ENCODE data around the gene ARHGAP29.
A peak's percentile ranks its signal among the peaks of the same experiment; 100 is the strongest.
"Not testable (repeated sequence)": the region's sequence is repeated elsewhere in the genome, so short reads cannot be mapped to it uniquely, and the experiment has no call there.

ARHGAP29 gene

GRCh38 chr1:94182191-94182590 is 55.2 kb downstream of the ARHGAP29 start:
- no peak for DNase-seq
- Mint-ChIP-seq H3K4me3 (no peak overlapping the region), H3K4me1 (no peaks in the 10 kb centered on the region), H3K9me3 (no peaks in the 10 kb centered on the region), H3K27me3 (peaks cover 28% of the 10 kb centered on the region), H3K27ac (no peak overlapping the region)
- no peak for ATAC-seq

- Mint-ChIP-seq H3K27me3 (peaks cover 28% of the 10 kb centered on the region), H3K4me3 (no peak overlapping the region)
Measured at GRCh38 chr1:94180650-94181049, 56.7 kb downstream of the ARHGAP29 start.

GRCh38 chr1:94178901-94179300 is 58.5 kb downstream of the ARHGAP29 start:
- no peak for ATAC-seq
- peaks cover 36% of the 10 kb centered on the region for H3K27me3 Mint-ChIP-seq
- DNase-seq = no peak
- H3K4me1 Mint-ChIP-seq = no peaks in the 10 kb centered on the region
- no peak overlapping the region for H3K27ac Mint-ChIP-seq
- no peaks in the 10 kb centered on the region for H3K9me3 Mint-ChIP-seq
- no peak overlapping the region for H3K4me3 Mint-ChIP-seq

More at GRCh38 chr1:94180650-94181049, 56.7 kb downstream of the ARHGAP29 start:
- no peak overlapping the region for H3K27ac Mint-ChIP-seq
- H3K9me3 Mint-ChIP-seq = no peaks in the 10 kb centered on the region
- DNase-seq (no peak), ATAC-seq (no peak)
- H3K4me1 Mint-ChIP-seq = no peaks in the 10 kb centered on the region

GRCh38 chr1:94169126-94169525 is 68.3 kb downstream of the ARHGAP29 start:
- peaks cover 10% of the 10 kb centered on the region for H3K27me3 Mint-ChIP-seq
- no peak for ATAC-seq
- no peak overlapping the region for H3K4me3 Mint-ChIP-seq
- no peak overlapping the region for H3K27ac Mint-ChIP-seq
- H3K4me1 Mint-ChIP-seq = no peaks in the 10 kb centered on the region
- H3K9me3 Mint-ChIP-seq = no peaks in the 10 kb centered on the region
- no peak for DNase-seq

- Mint-ChIP-seq H3K4me1 (no peaks in the 10 kb centered on the region), H3K4me3 (no peak overlapping the region), H3K27ac (no peak overlapping the region), H3K27me3 (peaks cover 10% of the 10 kb centered on the region), H3K9me3 (no peaks in the 10 kb centered on the region)
- ATAC-seq = no peak
- DNase-seq = no peak
Measured at GRCh38 chr1:94165843-94166242, 71.5 kb downstream of the ARHGAP29 start.

GRCh38 chr1:94164885-94165284 is 72.5 kb downstream of the ARHGAP29 start:
- not testable (repeated sequence) for H3K4me3 Mint-ChIP-seq, H3K27ac Mint-ChIP-seq, ATAC-seq

GRCh38 chr1:94164121-94164520 is 73.3 kb downstream of the ARHGAP29 start:
- H3K4me3 Mint-ChIP-seq, DNase-seq, ATAC-seq, H3K27ac Mint-ChIP-seq, H3K27me3 Mint-ChIP-seq, H3K4me1 Mint-ChIP-seq, H3K9me3 Mint-ChIP-seq: not testable (repeated sequence)

More at GRCh38 chr1:94164885-94165284, 72.5 kb downstream of the ARHGAP29 start:
- H3K27me3 Mint-ChIP-seq, H3K9me3 Mint-ChIP-seq, DNase-seq, H3K4me1 Mint-ChIP-seq: not testable (repeated sequence)

- not testable (repeated sequence) for H3K27me3 Mint-ChIP-seq, H3K4me1 Mint-ChIP-seq, H3K9me3 Mint-ChIP-seq, DNase-seq, ATAC-seq, H3K27ac Mint-ChIP-seq, H3K4me3 Mint-ChIP-seq
Measured at GRCh38 chr1:94163249-94163648, 74.1 kb downstream of the ARHGAP29 start.

GRCh38 chr1:94160811-94161210 is 76.6 kb downstream of the ARHGAP29 start:
- H3K4me1 Mint-ChIP-seq = no peaks in the 10 kb centered on the region
- peak overlapping the region in 1 of 2 donors; percentile 59 for H3K27ac Mint-ChIP-seq
- no peaks in the 10 kb centered on the region for H3K9me3 Mint-ChIP-seq
- DNase-seq = no peak
- H3K27me3 Mint-ChIP-seq = no peaks in the 10 kb centered on the region
- no peak overlapping the region for H3K4me3 Mint-ChIP-seq
- ATAC-seq = no peak

- DNase-seq = no peak
- Mint-ChIP-seq H3K27me3 (no peaks in the 10 kb centered on the region), H3K27ac (no peak overlapping the region), H3K4me1 (no peaks in the 10 kb centered on the region), H3K9me3 (no peaks in the 10 kb centered on the region), H3K4me3 (no peak overlapping the region)
- ATAC-seq = no peak
Measured at GRCh38 chr1:94156096-94156625, 81.2 kb downstream of the ARHGAP29 start.

- no peak overlapping the region for H3K4me3 Mint-ChIP-seq
- DNase-seq (no peak), ATAC-seq (no peak)
- no peaks in the 10 kb centered on the region for H3K9me3 Mint-ChIP-seq
- H3K27me3 Mint-ChIP-seq = no peaks in the 10 kb centered on the region
- H3K4me1 Mint-ChIP-seq = no peaks in the 10 kb centered on the region
- H3K27ac Mint-ChIP-seq = no peak overlapping the region
Measured at GRCh38 chr1:94154989-94155388, 82.4 kb downstream of the ARHGAP29 start.

GRCh38 chr1:94153133-94153532 is 84.3 kb downstream of the ARHGAP29 start:
- no peaks in the 10 kb centered on the region for H3K4me1 Mint-ChIP-seq
- H3K27me3 Mint-ChIP-seq = no peaks in the 10 kb centered on the region
- H3K4me3 Mint-ChIP-seq = no peak overlapping the region
- DNase-seq (no peak), ATAC-seq (no peak)
- no peak overlapping the region for H3K27ac Mint-ChIP-seq
- no peaks in the 10 kb centered on the region for H3K9me3 Mint-ChIP-seq

GRCh38 chr1:94149166-94149565 is 88.2 kb downstream of the ARHGAP29 start:
- ATAC-seq, H3K27ac Mint-ChIP-seq, H3K4me1 Mint-ChIP-seq: not testable (repeated sequence)

GRCh38 chr1:94146273-94146672 is 91.1 kb downstream of the ARHGAP29 start:
- H3K27me3 Mint-ChIP-seq = no peaks in the 10 kb centered on the region
- DNase-seq (no peak), ATAC-seq (no peak)
- H3K4me1 Mint-ChIP-seq = no peaks in the 10 kb centered on the region
- no peak overlapping the region for H3K4me3 Mint-ChIP-seq
- no peak overlapping the region for H3K27ac Mint-ChIP-seq
- H3K9me3 Mint-ChIP-seq = no peaks in the 10 kb centered on the region

More at GRCh38 chr1:94149166-94149565, 88.2 kb downstream of the ARHGAP29 start:
- not testable (repeated sequence) for H3K27me3 Mint-ChIP-seq, H3K9me3 Mint-ChIP-seq, H3K4me3 Mint-ChIP-seq, DNase-seq

GRCh38 chr1:94144836-94145235 is 92.5 kb downstream of the ARHGAP29 start:
- Mint-ChIP-seq H3K27me3 (no peaks in the 10 kb centered on the region), H3K9me3 (no peaks in the 10 kb centered on the region), H3K4me3 (no peak overlapping the region), H3K4me1 (no peaks in the 10 kb centered on the region), H3K27ac (no peak overlapping the region)
- ATAC-seq (no peak), DNase-seq (no peak)

- Mint-ChIP-seq H3K27ac (no peak overlapping the region), H3K4me3 (no peak overlapping the region), H3K27me3 (no peaks in the 10 kb centered on the region), H3K9me3 (no peaks in the 10 kb centered on the region), H3K4me1 (no peaks in the 10 kb centered on the region)
- no peak for DNase-seq
- no peak for ATAC-seq
Measured at GRCh38 chr1:94143809-94144176, 93.6 kb downstream of the ARHGAP29 start.

GRCh38 chr1:94143173-94143808 is 94.1 kb downstream of the ARHGAP29 start:
- Mint-ChIP-seq H3K4me3 (no peak overlapping the region), H3K9me3 (no peaks in the 10 kb centered on the region), H3K27me3 (no peaks in the 10 kb centered on the region), H3K27ac (no peak overlapping the region), H3K4me1 (no peaks in the 10 kb centered on the region)
- ATAC-seq (no peak), DNase-seq (no peak)

Data from stimulated activated naive CD8-positive, alpha-beta T cell treated with anti-CD3 and anti-CD28 coated beads, Interleukin-15, amount 100 ng/mL, for 72 hours (primary cell).